ENCODE measurements around the gene COL26A1. TPM values are rescaled to one million over a fixed set of nuclear protein-coding genes. Genes with fewer than 3 reads are reported as not detected.
"Not testable (repeated sequence)": the region's sequence is repeated elsewhere in the genome, so short reads cannot be mapped to it uniquely, and the experiment has no call there.

The COL26A1 gene
- total RNA-seq, 6 experiments from 2014 or later = not detected

- Mint-ChIP-seq H3K27ac (no peak overlapping the region), H3K4me3 (no peak overlapping the region), H3K4me1 (ENCODE audit: low read depth) (peaks cover 17% of the 10 kb centered on the region; the same call in 1 of the 2 replicates), H3K36me3 (ENCODE audit: low read depth) (no peaks in the 10 kb centered on the region), H3K9me3 (no peaks in the 10 kb centered on the region), H3K27me3 (ENCODE audit: insufficient read depth) (peaks cover 23% of the 10 kb centered on the region)
- no peak for DNase-seq
- no peak for TF ChIP-seq CTCF (IDR thresholded peaks at IDR 0.05)
Observed at GRCh38 chr7:101487105-101487458, 124.4 kb downstream of the COL26A1 start.

GRCh38 chr7:101487753-101488152 lies 125.1 kb downstream of the COL26A1 start:
- H3K9me3 Mint-ChIP-seq = no peaks in the 10 kb centered on the region
- DNase-seq = no peak

GRCh38 chr7:101488826-101489572 lies 126.3 kb downstream of the COL26A1 start:
- H3K4me1 Mint-ChIP-seq (ENCODE audit: low read depth) = peaks cover 17% of the 10 kb centered on the region; the same call in 1 of the 2 replicates
- no peaks in the 10 kb centered on the region for H3K36me3 Mint-ChIP-seq (ENCODE audit: low read depth)
- no peak overlapping the region for H3K4me3 Mint-ChIP-seq
- no peaks in the 10 kb centered on the region for H3K9me3 Mint-ChIP-seq
- no peak for DNase-seq
- H3K27ac Mint-ChIP-seq = no peak overlapping the region
- H3K27me3 Mint-ChIP-seq (ENCODE audit: insufficient read depth) = peaks cover 25% of the 10 kb centered on the region
- TF ChIP-seq CTCF (IDR thresholded peaks at IDR 0.05) = no peak

More at GRCh38 chr7:101487753-101488152, 125.1 kb downstream of the COL26A1 start:
- Mint-ChIP-seq H3K4me3 (no peak overlapping the region), H3K27ac (no peak overlapping the region), H3K4me1 (ENCODE audit: low read depth) (peaks cover 17% of the 10 kb centered on the region; the same call in 1 of the 2 replicates), H3K36me3 (ENCODE audit: low read depth) (no peaks in the 10 kb centered on the region), H3K27me3 (ENCODE audit: insufficient read depth) (peaks cover 23% of the 10 kb centered on the region)
- no peak for TF ChIP-seq CTCF (IDR thresholded peaks at IDR 0.05)

GRCh38 chr7:101490439-101490838 lies 127.8 kb downstream of the COL26A1 start:
- H3K4me1 Mint-ChIP-seq (ENCODE audit: low read depth) = peaks cover 17% of the 10 kb centered on the region; the same call in 1 of the 2 replicates
- H3K4me3 Mint-ChIP-seq; DNase-seq; H3K27ac Mint-ChIP-seq; H3K9me3 Mint-ChIP-seq; H3K36me3 Mint-ChIP-seq (ENCODE audit: low read depth): not testable (repeated sequence)
- H3K27me3 Mint-ChIP-seq (ENCODE audit: insufficient read depth) = peaks cover 29% of the 10 kb centered on the region

GRCh38 chr7:101491442-101491841 lies 128.8 kb downstream of the COL26A1 start:
- not testable (repeated sequence) for H3K27ac Mint-ChIP-seq; H3K36me3 Mint-ChIP-seq (ENCODE audit: low read depth); H3K4me3 Mint-ChIP-seq; H3K9me3 Mint-ChIP-seq; DNase-seq
- H3K27me3 Mint-ChIP-seq (ENCODE audit: insufficient read depth) = peaks cover 34% of the 10 kb centered on the region
- H3K4me1 Mint-ChIP-seq (ENCODE audit: low read depth) = peaks cover 11% of the 10 kb centered on the region; the same call in 1 of the 2 replicates

- Mint-ChIP-seq H3K4me3 (no peak overlapping the region), H3K27me3 (ENCODE audit: insufficient read depth) (peaks cover 36% of the 10 kb centered on the region), H3K4me1 (ENCODE audit: low read depth) (0 out of 2 replicates have a peak, but pooled peaks cover 5% of the 10 kb centered on the region), H3K36me3 (ENCODE audit: low read depth) (no peaks in the 10 kb centered on the region), H3K27ac (no peak overlapping the region), H3K9me3 (peaks cover 9% of the 10 kb centered on the region; the same call in 1 of the 2 replicates)
- DNase-seq = no peak
- no peak for TF ChIP-seq CTCF (IDR thresholded peaks at IDR 0.05)
Observed at GRCh38 chr7:101494602-101495329, 132.1 kb downstream of the COL26A1 start.

Measured in HFFc6 (cell line).